ENCODE data around the gene HLF. TPM values are rescaled to one million over a fixed set of nuclear protein-coding genes. Genes with fewer than 3 reads are reported as not detected.

HLF gene
- total RNA-seq, 1 donor: not detected

DNA sequence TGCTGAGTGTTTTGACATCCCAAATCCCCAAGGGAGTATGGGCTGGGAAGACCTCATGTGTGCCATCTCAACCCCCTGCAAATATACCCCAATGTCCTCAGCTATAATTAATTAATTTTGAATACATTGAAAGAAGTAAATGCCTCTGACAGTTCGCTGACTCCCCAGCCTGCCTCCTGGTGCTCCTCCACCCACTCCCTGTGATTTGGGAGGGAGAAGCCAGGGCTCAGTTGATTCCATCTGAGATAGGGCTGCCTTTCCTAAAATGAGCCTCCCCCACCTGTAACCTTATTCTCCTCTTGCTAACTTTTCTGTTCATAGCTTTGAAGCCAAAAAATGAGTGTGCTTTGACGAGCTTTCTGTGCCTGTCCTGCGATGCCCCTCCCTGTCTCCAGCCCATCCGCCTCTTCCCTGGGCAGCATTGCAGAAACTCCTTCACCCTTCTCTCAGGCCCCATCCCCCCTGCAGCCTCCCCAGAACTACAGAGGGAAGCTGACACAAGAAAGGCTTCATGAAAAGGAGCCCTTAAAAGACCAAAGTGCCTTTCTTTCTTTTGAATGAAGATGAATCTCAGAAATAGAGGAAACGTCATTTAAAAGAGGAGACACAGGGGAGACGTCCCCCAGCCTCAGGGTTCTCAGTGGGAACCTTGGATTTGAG lies 70.3 kb downstream of the HLF start:
- H3K4me3 ChIP-seq (ENCODE audit: low read depth, low read length): no peak overlapping the region
- TF ChIP-seq, protein P1, sequence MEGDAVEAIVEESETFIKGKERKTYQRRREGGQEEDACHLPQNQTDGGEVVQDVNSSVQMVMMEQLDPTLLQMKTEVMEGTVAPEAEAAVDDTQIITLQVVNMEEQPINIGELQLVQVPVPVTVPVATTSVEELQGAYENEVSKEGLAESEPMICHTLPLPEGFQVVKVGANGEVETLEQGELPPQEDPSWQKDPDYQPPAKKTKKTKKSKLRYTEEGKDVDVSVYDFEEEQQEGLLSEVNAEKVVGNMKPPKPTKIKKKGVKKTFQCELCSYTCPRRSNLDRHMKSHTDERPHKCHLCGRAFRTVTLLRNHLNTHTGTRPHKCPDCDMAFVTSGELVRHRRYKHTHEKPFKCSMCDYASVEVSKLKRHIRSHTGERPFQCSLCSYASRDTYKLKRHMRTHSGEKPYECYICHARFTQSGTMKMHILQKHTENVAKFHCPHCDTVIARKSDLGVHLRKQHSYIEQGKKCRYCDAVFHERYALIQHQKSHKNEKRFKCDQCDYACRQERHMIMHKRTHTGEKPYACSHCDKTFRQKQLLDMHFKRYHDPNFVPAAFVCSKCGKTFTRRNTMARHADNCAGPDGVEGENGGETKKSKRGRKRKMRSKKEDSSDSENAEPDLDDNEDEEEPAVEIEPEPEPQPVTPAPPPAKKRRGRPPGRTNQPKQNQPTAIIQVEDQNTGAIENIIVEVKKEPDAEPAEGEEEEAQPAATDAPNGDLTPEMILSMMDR (IDR thresholded peaks at IDR 0.05; ENCODE audit: insufficient read depth, low read depth, low read length): no peak
- no peak for DNase-seq (ENCODE audit: low read depth)

DNA sequence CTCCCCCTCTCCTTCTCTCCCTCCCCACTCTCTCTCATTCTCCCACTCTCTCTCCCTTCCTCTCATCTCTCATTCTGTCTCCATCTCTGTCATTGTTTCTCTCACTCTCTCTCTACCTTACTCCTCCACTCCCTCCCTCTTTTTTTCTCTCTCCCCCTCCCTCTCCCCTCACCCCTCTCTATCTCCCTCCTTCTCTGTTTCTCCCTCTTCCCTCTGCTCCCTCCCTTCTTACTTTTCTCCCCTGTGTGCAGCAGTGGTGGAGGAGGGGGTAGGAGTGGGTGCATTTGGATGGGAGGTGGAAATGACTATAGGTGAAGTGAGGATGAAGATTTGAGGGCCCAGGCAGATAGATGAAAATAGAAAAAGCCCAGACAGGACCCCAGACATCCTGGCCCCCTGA lies 70.9 kb downstream of the HLF start:
- DNase-seq (ENCODE audit: low read depth): no peak
- TF ChIP-seq, protein P1 (IDR thresholded peaks at IDR 0.05; ENCODE audit: insufficient read depth, low read depth, low read length): no peak
- H3K4me3 ChIP-seq (ENCODE audit: low read depth, low read length): no peak overlapping the region

DNA sequence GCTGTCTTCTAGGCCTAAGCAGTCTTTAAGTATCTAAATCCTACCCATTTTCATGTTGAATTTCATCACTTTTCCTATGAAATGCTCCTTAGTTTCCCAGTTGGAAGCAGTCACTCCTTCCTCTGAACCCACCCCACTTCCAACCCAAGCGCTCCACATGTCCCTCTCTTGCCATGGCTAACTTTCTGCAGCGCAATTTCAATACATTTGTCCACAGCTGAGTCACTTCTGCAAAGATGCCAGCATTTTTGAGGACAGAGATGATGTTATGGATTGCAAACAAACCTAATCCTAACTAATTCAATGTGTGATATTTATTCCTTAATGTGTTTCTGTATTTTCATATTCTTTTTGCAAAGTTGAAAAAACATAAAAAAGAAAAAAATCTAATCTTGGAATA lies 71.7 kb downstream of the HLF start:
- no peak overlapping the region for H3K4me3 ChIP-seq (ENCODE audit: low read depth, low read length)
- no peak for DNase-seq (ENCODE audit: low read depth)
- TF ChIP-seq, protein P1 (IDR thresholded peaks at IDR 0.05; ENCODE audit: insufficient read depth, low read depth, low read length): no peak

DNA sequence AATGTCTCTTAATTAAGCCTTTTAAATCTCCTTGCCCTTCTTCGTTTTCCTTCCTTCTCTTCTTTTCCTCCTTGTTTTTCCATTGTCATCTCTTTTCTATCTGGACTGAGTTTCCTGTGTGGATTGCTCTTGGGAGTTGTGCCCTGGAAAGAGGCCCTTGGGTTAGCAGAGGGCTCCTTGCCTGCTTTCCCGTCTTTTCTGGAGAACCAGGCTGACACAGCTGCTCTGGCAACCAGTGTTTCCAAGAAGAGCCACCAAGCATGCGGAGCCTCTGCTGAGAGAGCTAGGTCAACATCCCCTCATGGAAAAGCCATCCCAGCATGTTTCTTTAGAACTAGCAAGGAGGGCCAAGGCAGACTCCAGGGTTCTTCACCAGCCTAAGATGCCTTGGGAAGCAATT lies 75.4 kb downstream of the HLF start:
- DNase-seq (ENCODE audit: low read depth): no peak
- H3K4me3 ChIP-seq (ENCODE audit: low read depth, low read length): no peak overlapping the region
- TF ChIP-seq, protein P1 (IDR thresholded peaks at IDR 0.05; ENCODE audit: insufficient read depth, low read depth, low read length): no peak

DNA sequence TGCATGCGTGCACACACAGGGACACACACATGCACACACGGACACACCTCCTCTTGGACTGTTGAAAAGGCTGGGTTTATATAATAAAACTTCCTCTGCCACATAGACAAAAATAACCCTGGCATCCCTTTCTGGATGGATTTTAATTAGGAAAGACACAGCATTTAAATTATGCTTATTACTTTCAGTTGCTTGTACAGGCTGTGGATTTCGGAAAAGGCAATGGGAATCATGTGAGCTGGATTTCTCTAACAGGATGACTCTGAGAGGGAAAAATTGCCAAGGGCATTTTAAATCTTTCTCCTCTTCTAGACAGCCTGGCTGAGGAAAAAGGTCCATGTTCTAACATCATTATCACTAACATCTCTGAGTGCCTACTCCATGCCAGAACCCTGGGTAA lies 75.9 kb downstream of the HLF start:
- H3K4me3 ChIP-seq (ENCODE audit: low read depth, low read length): no peak overlapping the region
- TF ChIP-seq, protein P1 (IDR thresholded peaks at IDR 0.05; ENCODE audit: insufficient read depth, low read depth, low read length): no peak
- DNase-seq (ENCODE audit: low read depth): no peak

DNA sequence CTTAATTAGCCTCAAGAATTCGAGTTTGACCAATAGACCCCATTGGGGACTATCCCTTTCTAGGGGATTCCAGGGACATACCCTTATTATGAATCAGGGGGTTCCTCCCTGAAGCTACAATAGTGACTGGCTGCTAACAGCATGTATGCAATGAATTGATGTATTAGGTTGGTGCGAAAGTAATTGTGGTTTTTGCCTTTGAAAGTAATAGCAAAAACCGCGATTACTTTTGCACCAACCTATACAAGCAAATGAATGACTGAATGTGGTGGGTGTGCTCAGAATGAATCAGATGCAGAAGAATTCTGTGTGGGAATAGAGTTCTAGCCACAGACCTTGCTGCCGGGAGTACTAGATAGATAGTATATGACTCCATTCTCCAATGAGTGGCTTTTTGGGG lies 76.7 kb downstream of the HLF start:
- TF ChIP-seq, protein P1 (IDR thresholded peaks at IDR 0.05; ENCODE audit: insufficient read depth, low read depth, low read length): no peak
- H3K4me3 ChIP-seq (ENCODE audit: low read depth, low read length): no peak overlapping the region
- no peak for DNase-seq (ENCODE audit: low read depth)

Data from fibroblast of villous mesenchyme (primary cell).